H1 (cell line): ENCODE measurements around the gene MDM4. TPM values are rescaled to one million over a fixed set of nuclear protein-coding genes. Genes with fewer than 3 reads are reported as not detected.
A peak's percentile ranks its signal among the peaks of the same experiment; 100 is the strongest.

Source experiments
- CTCF ChIA-PET: fragments of 300-600 bp; sonication (Branson Sonifier 250); formaldehyde crosslinking; loops from one replicate; lab custom pipeline; 2021; ENCODE audit not compliant: partially characterized antibody; lab: Charles Lee
- POLR2A ChIA-PET: fragments of 300-600 bp; sonication (Branson Sonifier 250); formaldehyde crosslinking; loops from one replicate; lab custom pipeline; 2021; ENCODE audit warnings: inconsistent platforms; ENCODE audit not compliant: partially characterized antibody; lab: Charles Lee
- DNase-seq, 2 experiments: peaks; one replicate each; pipeline versions ENCODE4 v3.0.0 to v3.0.0-alpha.2; 2010 to 2022; ENCODE audit warnings: low spot score in 2 of 2, low read depth in 1 of 2, mixed read lengths in 1 of 2
- FAIRE-seq: peaks from 2 replicates; lab custom pipeline; 2011; peaks lifted over from hg19 to GRCh38; lab: Jason Lieb, UNC
- H2AFZ ChIP-seq: 2 replicates; pipeline ENCODE4 v1.8.1; 2012; ENCODE audit warnings: low read length, inconsistent platforms
- H2AK5ac ChIP-seq: 2 replicates; pipeline ENCODE4 v1.6.1; 2013; ENCODE audit warnings: low read depth, low read length
- H2BK120ac ChIP-seq: replicated peaks from 2 replicates; pipeline ENCODE3; 2013; ENCODE audit warnings: low read depth, low read length, inconsistent platforms
- H2BK12ac ChIP-seq: 2 replicates; pipeline ENCODE4 v1.6.1; 2013; ENCODE audit warnings: low read depth, low read length
- H2BK15ac ChIP-seq: 2 replicates; pipeline ENCODE4 v1.6.1; 2013; ENCODE audit warnings: low read length
- H2BK20ac ChIP-seq: 2 replicates; pipeline ENCODE4 v1.6.1; 2013; ENCODE audit warnings: low read length
- H2BK5ac ChIP-seq: 2 replicates; pipeline ENCODE4 v1.6.1; 2013; ENCODE audit warnings: low read depth, low read length
- H3K14ac ChIP-seq: 2 replicates; pipeline ENCODE4 v1.6.1; 2013; ENCODE audit warnings: inconsistent platforms; ENCODE audit not compliant: insufficient read length
- H3K18ac ChIP-seq: 2 replicates; pipeline ENCODE4 v1.6.1; 2013; ENCODE audit warnings: low read length; ENCODE audit errors: extremely low read depth
- H3K23ac ChIP-seq: 2 replicates; pipeline ENCODE4 v1.6.1; 2013; ENCODE audit warnings: inconsistent platforms; ENCODE audit not compliant: insufficient read length
- H3K23me2 ChIP-seq: 2 replicates; pipeline ENCODE4 v1.6.1; 2013; ENCODE audit warnings: low read depth, low read length
- H3K27ac ChIP-seq: 2 replicates; pipeline ENCODE4 v1.6.1; 2011; ENCODE audit warnings: low read depth, low read length, inconsistent platforms
- H3K27me3 ChIP-seq, 4 experiments: replicated peaks in 1 of 4; 1 replicate in 1 of 4; 2 replicates in 3 of 4; pipeline versions ENCODE4 v1.6.1 to v1.8.1; 2011 to 2013; ENCODE audit warnings: low read length in 3 of 4, mild to moderate bottlenecking in 3 of 4, inconsistent platforms in 2 of 4, mixed read lengths in 2 of 4, moderate library complexity in 1 of 4; ENCODE audit not compliant: control insufficient read depth in 3 of 4, insufficient read depth in 3 of 4; ENCODE audit errors: extremely low read depth in 1 of 4
- H3K36me3 ChIP-seq, 4 experiments: 2 replicates each; pipeline versions ENCODE4 v1.6.1 to v1.8.1; 2011 to 2013; ENCODE audit warnings: mild to moderate bottlenecking in 4 of 4, low read length in 3 of 4, moderate library complexity in 2 of 4, control low read depth in 1 of 4, inconsistent platforms in 1 of 4; ENCODE audit not compliant: insufficient read depth in 4 of 4, control insufficient read depth in 2 of 4
- H3K4ac ChIP-seq: replicated peaks from 2 replicates; pipeline ENCODE3; 2013; ENCODE audit warnings: low read length, low read depth, mixed read lengths, inconsistent platforms; ENCODE audit not compliant: insufficient read length
- H3K4me1 ChIP-seq, 4 experiments: replicated peaks in 1 of 4; 1 replicate in 1 of 4; 2 replicates in 3 of 4; pipeline versions ENCODE4 v1.6.1 to v1.8.1; 2011 to 2013; ENCODE audit warnings: low read length in 3 of 4, inconsistent platforms in 2 of 4, mixed read lengths in 1 of 4; ENCODE audit not compliant: insufficient read depth in 4 of 4, control insufficient read depth in 3 of 4
- H3K4me2 ChIP-seq, 2 experiments: 2 replicates each; pipeline versions ENCODE4 v1.6.1 to v1.8.1; 2011 to 2013; ENCODE audit warnings: low read depth in 2 of 2, low read length in 2 of 2, control low read depth in 1 of 2, inconsistent platforms in 1 of 2, mild to moderate bottlenecking in 1 of 2; ENCODE audit not compliant: insufficient read depth in 1 of 2
- H3K4me3 ChIP-seq, 4 experiments: fragments of 200-600, 300-600 bp in 1 of 4; sonication (generic), shearing (Covaris generic), sonication (Bioruptor Twin) in 1 of 4; 2 replicates each; pipeline versions ENCODE4 v1.5.1 to v1.8.1; 2011 to 2016; ENCODE audit warnings: low read length in 4 of 4, low read depth in 3 of 4, control low read depth in 2 of 4, inconsistent platforms in 2 of 4, mild to moderate bottlenecking in 2 of 4, mixed read lengths in 1 of 4, moderate library complexity in 1 of 4; ENCODE audit not compliant: insufficient read depth in 2 of 4; ENCODE audit errors: extremely low read depth in 1 of 4
- H3K56ac ChIP-seq: replicated peaks from 2 replicates; pipeline ENCODE3; 2013; ENCODE audit warnings: low read depth, mild to moderate bottlenecking, mixed read lengths, low read length, inconsistent platforms; ENCODE audit not compliant: insufficient read length
- H3K79me1 ChIP-seq: 2 replicates; pipeline ENCODE4 v1.6.1; 2013; ENCODE audit warnings: low read depth, low read length, control low read depth
- H3K79me2 ChIP-seq, 2 experiments: 2 replicates each; pipeline versions ENCODE4 v1.6.1 to v1.8.1; 2012 to 2013; ENCODE audit warnings: low read length in 2 of 2, mild to moderate bottlenecking in 2 of 2, inconsistent platforms in 1 of 2; ENCODE audit not compliant: insufficient read depth in 2 of 2, control insufficient read depth in 1 of 2
- H3K9ac ChIP-seq, 4 experiments: replicated peaks in 1 of 4; 1 replicate in 1 of 4; 2 replicates in 3 of 4; pipeline versions ENCODE4 v1.6.1 to v1.8.1; 2011 to 2013; ENCODE audit warnings: low read depth in 3 of 4, low read length in 3 of 4, control low read depth in 2 of 4, mild to moderate bottlenecking in 2 of 4, moderate library complexity in 2 of 4, inconsistent platforms in 1 of 4; ENCODE audit errors: extremely low read depth in 1 of 4
- H3K9me3 ChIP-seq, 2 experiments: 2 replicates each; pipeline versions ENCODE4 v1.6.1 to v1.8.1; 2012 to 2013; ENCODE audit warnings: mild to moderate bottlenecking in 2 of 2, moderate library complexity in 2 of 2, control low read depth in 1 of 2, inconsistent platforms in 1 of 2, low read depth in 1 of 2, low read length in 1 of 2, mixed read lengths in 1 of 2; ENCODE audit not compliant: insufficient read depth in 2 of 2
- H4K20me1 ChIP-seq, 2 experiments: replicated peaks in 1 of 2; 2 replicates each; pipeline versions ENCODE3 to v1.8.1; 2011 to 2013; ENCODE audit warnings: inconsistent platforms in 2 of 2, low read length in 2 of 2, mild to moderate bottlenecking in 1 of 2; ENCODE audit not compliant: insufficient read depth in 2 of 2, control insufficient read depth in 1 of 2
- H4K5ac ChIP-seq: 2 replicates; pipeline ENCODE4 v1.6.1; 2013; ENCODE audit warnings: low read length, low read depth, mixed read lengths, inconsistent platforms; ENCODE audit not compliant: insufficient read length
- H4K8ac ChIP-seq: 2 replicates; pipeline ENCODE4 v1.8.0; 2013; ENCODE audit warnings: mild to moderate bottlenecking, moderate library complexity, low read length, inconsistent platforms; ENCODE audit not compliant: insufficient read depth; ENCODE audit errors: extremely low read depth
- H4K91ac ChIP-seq: replicated peaks from 2 replicates; pipeline ENCODE3; 2013; ENCODE audit warnings: low read length, mixed read lengths, inconsistent platforms; ENCODE audit not compliant: insufficient read length
- BCL11A ChIP-seq, 2 experiments: IDR thresholded peaks; one replicate each; pipeline ENCODE4 v1.6.1; 2011; ENCODE audit warnings: low read depth in 2 of 2, low read length in 2 of 2, mild to moderate bottlenecking in 2 of 2
- CBX5 ChIP-seq: fragments of 300-800, 300-1000 bp; sonication (generic); IDR thresholded peaks from 2 replicates; pipeline ENCODE4 v1.7.1; 2016; ENCODE audit warnings: antibody characterized with exemption, low read length, low read depth
- CTBP2 ChIP-seq: IDR thresholded peaks from 2 replicates; pipeline ENCODE4 v1.7.0; 2011; ENCODE audit warnings: borderline replicate concordance, mild to moderate bottlenecking, moderate library complexity, mixed read lengths, low read length; ENCODE audit not compliant: insufficient read depth, insufficient read length
- GABPA ChIP-seq: IDR thresholded peaks from 2 replicates; pipeline ENCODE4 v1.6.1; 2011; ENCODE audit warnings: mild to moderate bottlenecking, low read length, moderate library complexity, borderline replicate concordance; ENCODE audit not compliant: insufficient read depth
- PHF8 ChIP-seq: fragments of 200-600 bp; sonication (generic); conservative IDR thresholded peaks from 2 replicates; pipeline ENCODE4 v1.7.1; 2012; ENCODE audit warnings: low read depth, mild to moderate bottlenecking, inconsistent platforms, low read length, moderate library complexity
- POLR2A ChIP-seq, 2 experiments: IDR thresholded peaks; 1 replicate in 1 of 2; 2 replicates in 1 of 2; pipeline ENCODE4 v1.6.1; 2011; ENCODE audit warnings: low read depth in 2 of 2, low read length in 2 of 2, mild to moderate bottlenecking in 2 of 2; ENCODE audit errors: control extremely low read depth in 1 of 2
- RXRA ChIP-seq: IDR thresholded peaks from 2 replicates; pipeline ENCODE4 v1.6.1; 2011; ENCODE audit warnings: low read depth, mild to moderate bottlenecking, low read length, moderate library complexity; ENCODE audit not compliant: insufficient read depth
- WGBS, 2 experiments: shearing (Covaris generic) in 1 of 2; methylation state at CpG; one replicate each; pipeline versions ENCODE4 v1.1.6 to v1.1.7; 2013 to 2015; ENCODE audit warnings: low lambda C conversion rate in 2 of 2, mixed read lengths in 2 of 2, inconsistent platforms in 1 of 2, low coverage in 1 of 2, missing lambda C conversion rate in 1 of 2; ENCODE audit not compliant: insufficient replicate concordance in 2 of 2, insufficient coverage in 1 of 2, insufficient read length in 1 of 2; ENCODE audit errors: extremely low coverage in 1 of 2, missing lambda C conversion rate in 1 of 2; 5-methylcytosine and 5-hydroxymethylcytosine counted together
- polyA plus RNA-seq, 7 experiments: library from polyadenylated mRNA; depleted of rRNA in 3 of 7; stranded (reverse) in 5 of 7; unstranded in 2 of 7; fragments of >200 nt in 5 of 7; fragments of 200-250 nt in 2 of 7; gene quantifications; 1 replicate in 5 of 7; 2 replicates in 1 of 7; 4 replicates in 1 of 7; pipeline versions ENCODE4 v1.2.1 to v1.2.3, GENCODE V29; 2011 to 2013; ENCODE audit warnings: missing spikeins in 2 of 7, mixed read lengths in 2 of 7
- total RNA-seq: library from RNA; stranded (reverse); fragmentation: NEBNext Ultra II Directional; extraction: Animal tissue kit (Norgen Biotek cat#: 25700); gene quantifications from 2 replicates; pipeline ENCODE4 v1.2.1, GENCODE V29; 2021
- TF ChIP-seq, protein P1 (sequence below): IDR thresholded peaks from 2 replicates; pipeline ENCODE4 v1.6.1; 2012; ENCODE audit warnings: low read length, inconsistent platforms
- TF ChIP-seq, protein P2 (sequence below): IDR thresholded peaks from 2 replicates; pipeline ENCODE4 v1.6.1; 2012; ENCODE audit warnings: inconsistent platforms

Gene MDM4
- total and polyA plus RNA-seq, 2 of the 8 experiments (the other 6 are each of a cell fraction or from before 2014, with no cell fraction given) = 10.8 to 84.9 TPM

DNA sequence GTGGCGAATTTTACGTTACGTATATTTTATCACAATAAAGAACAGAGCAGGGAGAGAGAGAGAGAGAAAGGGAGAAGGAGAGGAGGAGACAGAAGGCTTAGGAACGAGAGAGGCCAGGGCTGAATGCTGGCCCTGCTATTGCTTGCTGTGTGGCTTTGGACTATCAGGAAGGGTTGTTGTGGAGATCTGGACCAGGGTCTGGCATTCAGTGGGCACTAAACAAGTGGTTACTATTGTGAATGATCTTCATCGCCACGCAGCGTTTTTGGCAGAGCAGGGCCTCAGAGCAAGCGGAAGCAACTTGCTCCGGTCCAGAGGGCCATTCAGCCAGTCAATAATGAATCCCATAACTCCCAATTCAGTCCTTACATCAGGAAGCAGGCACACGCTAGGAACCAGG, 48.0 kb upstream of the MDM4 start:
- H3K18ac ChIP-seq = peak overlapping the region; percentile 60; the same call in 1 of the 2 replicates
- POLR2A ChIA-PET = no interaction called here
- no peak overlapping the region for H4K8ac ChIP-seq
- H2BK12ac ChIP-seq = no peak overlapping the region
- no peaks in the 10 kb centered on the region; the same call in 1 of the 2 replicates for H3K79me1 ChIP-seq
- H3K27me3 ChIP-seq = no peaks in the 10 kb centered on the region
- H3K9ac ChIP-seq = no peak overlapping the region
- no peak overlapping the region for H3K23ac ChIP-seq
- no peak overlapping the region for H2AFZ ChIP-seq
- H3K4me2 ChIP-seq = no peak overlapping the region
- H3K27ac ChIP-seq = no peak overlapping the region
- DNase-seq (no peak), FAIRE-seq (no peak)
- no peak overlapping the region for H3K4ac ChIP-seq
- no peak overlapping the region for H3K56ac ChIP-seq
- H3K36me3 ChIP-seq = peaks cover 0 to 2% (median under 1%) of the 10 kb centered on the region in 4 experiments; a peak in 4 of 8 replicates
- H2BK20ac ChIP-seq = no peak overlapping the region
- no peak overlapping the region for H3K14ac ChIP-seq
- H4K91ac ChIP-seq = no peak overlapping the region
- CTCF ChIA-PET = interaction anchor here (47.3 kb wide), 1 partner anchor 28 kb away, joined by 2124 read pairs; the partner anchor contains the start of genes MDM4 and PIK3C2B
- no peak overlapping the region for H2BK5ac ChIP-seq
- no peaks in the 10 kb centered on the region for H3K9me3 ChIP-seq
- H3K4me3 ChIP-seq = no peak overlapping the region
- peaks cover 0 to 5% (median 1%) of the 10 kb centered on the region in 4 experiments; a peak in 3 of 7 replicates for H3K4me1 ChIP-seq
- no peaks in the 10 kb centered on the region for H3K23me2 ChIP-seq
- no peak overlapping the region for H2BK120ac ChIP-seq
- 96% methylated on average over 10 of the region's 10 CpGs; no CpG with 5 or more reads in 1 of the 2 experiments for WGBS, 2 experiments
- H2BK15ac ChIP-seq = no peak overlapping the region
- H4K20me1 ChIP-seq = no peaks in the 10 kb centered on the region
- no peak overlapping the region for H2AK5ac ChIP-seq
- no peaks in the 10 kb centered on the region for H3K79me2 ChIP-seq
- no peak overlapping the region for H4K5ac ChIP-seq
- TF ChIP-seq, protein P1, sequence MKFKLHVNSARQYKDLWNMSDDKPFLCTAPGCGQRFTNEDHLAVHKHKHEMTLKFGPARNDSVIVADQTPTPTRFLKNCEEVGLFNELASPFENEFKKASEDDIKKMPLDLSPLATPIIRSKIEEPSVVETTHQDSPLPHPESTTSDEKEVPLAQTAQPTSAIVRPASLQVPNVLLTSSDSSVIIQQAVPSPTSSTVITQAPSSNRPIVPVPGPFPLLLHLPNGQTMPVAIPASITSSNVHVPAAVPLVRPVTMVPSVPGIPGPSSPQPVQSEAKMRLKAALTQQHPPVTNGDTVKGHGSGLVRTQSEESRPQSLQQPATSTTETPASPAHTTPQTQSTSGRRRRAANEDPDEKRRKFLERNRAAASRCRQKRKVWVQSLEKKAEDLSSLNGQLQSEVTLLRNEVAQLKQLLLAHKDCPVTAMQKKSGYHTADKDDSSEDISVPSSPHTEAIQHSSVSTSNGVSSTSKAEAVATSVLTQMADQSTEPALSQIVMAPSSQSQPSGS = no peak
- TF ChIP-seq CBX5 (no peak), BCL11A (IDR thresholded peaks at IDR 0.05; ENCODE audit: low read depth in 2 of 2, low read length in 2 of 2) (no peak), GABPA (no peak), POLR2A (IDR thresholded peaks at IDR 0.05; ENCODE audit: control extremely low read depth in 1 of 2, low read depth in 2 of 2, low read length in 2 of 2) (no peak), PHF8 (no peak), CTBP2 (no peak), RXRA (no peak)
- TF ChIP-seq, protein P2, sequence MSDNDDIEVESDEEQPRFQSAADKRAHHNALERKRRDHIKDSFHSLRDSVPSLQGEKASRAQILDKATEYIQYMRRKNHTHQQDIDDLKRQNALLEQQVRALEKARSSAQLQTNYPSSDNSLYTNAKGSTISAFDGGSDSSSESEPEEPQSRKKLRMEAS = no peak
